ENCODE data around the gene EIF2B4. TPM values are rescaled to one million over a fixed set of nuclear protein-coding genes. Genes with fewer than 3 reads are reported as not detected.

EIF2B4 gene
- total and polyA plus RNA-seq, 2 of the 13 experiments (the other 11 are each of a cell fraction or from before 2014, with no cell fraction given) = 91.5 to 96.4 TPM

DNA sequence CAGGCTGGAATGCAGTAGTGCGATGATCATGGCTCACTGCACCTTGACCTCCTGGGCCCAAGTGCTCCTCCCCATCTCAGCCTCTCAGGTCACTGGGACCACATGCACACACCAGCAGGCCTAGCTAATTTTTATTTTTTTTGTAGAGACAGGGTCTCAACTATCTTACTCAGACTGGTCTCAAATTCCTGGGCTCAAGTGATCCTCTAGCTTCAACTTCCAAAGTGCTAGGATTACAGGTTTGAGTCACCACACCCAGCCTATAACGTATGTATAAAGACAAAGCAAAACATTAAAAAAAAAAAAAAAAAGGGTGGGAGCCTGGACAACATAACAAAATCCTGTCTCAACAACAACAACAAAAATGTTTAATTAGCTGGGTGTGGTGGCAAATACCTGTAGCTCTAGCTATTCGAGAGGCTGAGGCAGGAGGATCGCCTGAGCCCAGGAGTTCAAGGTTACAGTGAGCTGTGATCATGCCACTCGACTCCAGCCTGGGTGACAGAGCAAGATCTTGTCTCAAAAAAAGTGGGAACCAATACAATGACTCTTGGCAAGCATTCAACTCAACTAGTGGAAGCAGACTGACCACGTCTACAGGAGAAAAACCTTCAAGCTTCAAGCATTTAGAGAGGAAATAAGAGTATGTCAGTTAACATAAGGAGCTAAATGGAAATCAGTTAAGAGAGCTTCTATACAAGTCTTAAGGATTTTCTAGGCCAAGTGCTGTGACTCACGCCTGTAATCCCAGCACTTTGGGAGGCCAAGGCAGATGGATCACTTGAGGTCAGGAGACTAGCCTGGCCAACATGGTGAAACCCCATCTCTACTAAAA is 16.2 kb downstream of the EIF2B4 start (continued):
- TF ChIP-seq ZFP36L2 (CRISPR knock-in tag; IDR thresholded peaks at IDR 0.05) (no peak), FOXO1 (CRISPR knock-in tag; IDR thresholded peaks at IDR 0.05) (no peak), CHD2 (IDR thresholded peaks at IDR 0.05; ENCODE audit: low read depth, low read length) (no peak), ELF4 (CRISPR knock-in tag; IDR thresholded peaks at IDR 0.05; ENCODE audit: borderline replicate concordance) (no peak), ZNF777 (CRISPR knock-in tag; IDR thresholded peaks at IDR 0.05) (no peak), NFIB (CRISPR knock-in tag; IDR thresholded peaks at IDR 0.05; ENCODE audit: borderline replicate concordance) (no peak), ZNF367 (CRISPR knock-in tag; IDR thresholded peaks at IDR 0.05; ENCODE audit: borderline replicate concordance) (no peak), ZNF232 (CRISPR knock-in tag; IDR thresholded peaks at IDR 0.05; ENCODE audit: borderline replicate concordance) (no peak), HNRNPK (IDR thresholded peaks at IDR 0.05; ENCODE audit: low read depth, low read length, poor library complexity, severe bottlenecking) (no peak), ATF6 (CRISPR knock-in tag; conservative IDR thresholded peaks at IDR 0.05) (no peak), ARHGAP35 (CRISPR knock-in tag; IDR thresholded peaks at IDR 0.05; ENCODE audit: borderline replicate concordance) (no peak), ZFP82 (CRISPR knock-in tag; IDR thresholded peaks at IDR 0.05; ENCODE audit: borderline replicate concordance) (no peak), MXD3 (CRISPR knock-in tag; IDR thresholded peaks at IDR 0.05) (no peak), ZNF30 (CRISPR knock-in tag; IDR thresholded peaks at IDR 0.05) (no peak), ZFP37 (CRISPR knock-in tag; IDR thresholded peaks at IDR 0.05; ENCODE audit: borderline replicate concordance) (no peak), ZNF879 (CRISPR knock-in tag; IDR thresholded peaks at IDR 0.05) (no peak), RARA (CRISPR knock-in tag; IDR thresholded peaks at IDR 0.05) (peak; percentile 46), ZNF235 (CRISPR knock-in tag; IDR thresholded peaks at IDR 0.05; ENCODE audit: borderline replicate concordance) (no peak), KLF9 (CRISPR knock-in tag; IDR thresholded peaks at IDR 0.05; ENCODE audit: low read depth) (no peak), ZNF781 (CRISPR knock-in tag; IDR thresholded peaks at IDR 0.05; ENCODE audit: borderline replicate concordance, not compliant biosample characterization) (no peak), ARID2 (CRISPR knock-in tag; IDR thresholded peaks at IDR 0.05; ENCODE audit: borderline replicate concordance) (0 out of 2 replicates have a peak, but pooled peaks have one; percentile 27), XRCC5 (optimal IDR thresholded peaks at IDR 0.05; ENCODE audit: low read length) (no peak)
- TF ChIP-seq, protein P1, sequence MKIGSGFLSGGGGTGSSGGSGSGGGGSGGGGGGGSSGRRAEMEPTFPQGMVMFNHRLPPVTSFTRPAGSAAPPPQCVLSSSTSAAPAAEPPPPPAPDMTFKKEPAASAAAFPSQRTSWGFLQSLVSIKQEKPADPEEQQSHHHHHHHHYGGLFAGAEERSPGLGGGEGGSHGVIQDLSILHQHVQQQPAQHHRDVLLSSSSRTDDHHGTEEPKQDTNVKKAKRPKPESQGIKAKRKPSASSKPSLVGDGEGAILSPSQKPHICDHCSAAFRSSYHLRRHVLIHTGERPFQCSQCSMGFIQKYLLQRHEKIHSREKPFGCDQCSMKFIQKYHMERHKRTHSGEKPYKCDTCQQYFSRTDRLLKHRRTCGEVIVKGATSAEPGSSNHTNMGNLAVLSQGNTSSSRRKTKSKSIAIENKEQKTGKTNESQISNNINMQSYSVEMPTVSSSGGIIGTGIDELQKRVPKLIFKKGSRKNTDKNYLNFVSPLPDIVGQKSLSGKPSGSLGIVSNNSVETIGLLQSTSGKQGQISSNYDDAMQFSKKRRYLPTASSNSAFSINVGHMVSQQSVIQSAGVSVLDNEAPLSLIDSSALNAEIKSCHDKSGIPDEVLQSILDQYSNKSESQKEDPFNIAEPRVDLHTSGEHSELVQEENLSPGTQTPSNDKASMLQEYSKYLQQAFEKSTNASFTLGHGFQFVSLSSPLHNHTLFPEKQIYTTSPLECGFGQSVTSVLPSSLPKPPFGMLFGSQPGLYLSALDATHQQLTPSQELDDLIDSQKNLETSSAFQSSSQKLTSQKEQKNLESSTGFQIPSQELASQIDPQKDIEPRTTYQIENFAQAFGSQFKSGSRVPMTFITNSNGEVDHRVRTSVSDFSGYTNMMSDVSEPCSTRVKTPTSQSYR (CRISPR knock-in tag; IDR thresholded peaks at IDR 0.05; ENCODE audit: borderline replicate concordance) = peak; percentile 13
- TF ChIP-seq, protein P2, sequence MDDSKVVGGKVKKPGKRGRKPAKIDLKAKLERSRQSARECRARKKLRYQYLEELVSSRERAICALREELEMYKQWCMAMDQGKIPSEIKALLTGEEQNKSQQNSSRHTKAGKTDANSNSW (CRISPR knock-in tag; IDR thresholded peaks at IDR 0.05; ENCODE audit: borderline replicate concordance) = no peak
